Activated CD4-positive, alpha-beta T cell treated with anti-CD3 and anti-CD28 coated beads for 24 hours (primary cell): ENCODE measurements around the gene TIAM2.
"Not testable (repeated sequence)": the region's sequence is repeated elsewhere in the genome, so short reads cannot be mapped to it uniquely, and the experiment has no call there.

Experiments used
- DNase-seq, 2 donors: peaks; one replicate each; pipeline ENCODE4 v3.0.0-alpha.2; 2020; ENCODE audit warnings: low read depth in 2 of 2

TIAM2 gene

GRCh38 chr6:155230975-155231374, 235.9 kb downstream of the TIAM2 start:
- DNase-seq: not testable (repeated sequence)

- DNase-seq: no peak
These were observed 237.7 kb downstream of the TIAM2 start for GRCh38 chr6:155232848-155233247.

GRCh38 chr6:155234167-155234566, 239.1 kb downstream of the TIAM2 start:
- DNase-seq: no peak

GRCh38 chr6:155234687-155235086, 239.6 kb downstream of the TIAM2 start:
- DNase-seq: no peak

- DNase-seq: no peak
These were observed 240.0 kb downstream of the TIAM2 start for GRCh38 chr6:155235087-155235486.

GRCh38 chr6:155237613-155238012, 242.5 kb downstream of the TIAM2 start:
- no peak for DNase-seq

GRCh38 chr6:155240905-155241600, 245.9 kb downstream of the TIAM2 start:
- DNase-seq: no peak

- no peak for DNase-seq
These were observed 246.9 kb downstream of the TIAM2 start for GRCh38 chr6:155241966-155242365.

- no peak for DNase-seq
These were observed 249.3 kb downstream of the TIAM2 start for GRCh38 chr6:155244434-155244833.

- DNase-seq: no peak
These were observed 250.1 kb downstream of the TIAM2 start for GRCh38 chr6:155245193-155245592.

- DNase-seq: no peak
These were observed 250.7 kb downstream of the TIAM2 start for GRCh38 chr6:155245831-155246230.

GRCh38 chr6:155246825-155247224, 251.7 kb downstream of the TIAM2 start:
- DNase-seq: no peak

- no peak for DNase-seq
These were observed 252.5 kb downstream of the TIAM2 start for GRCh38 chr6:155247618-155248007.

- no peak for DNase-seq
These were observed 253.2 kb downstream of the TIAM2 start for GRCh38 chr6:155248008-155249001.

- DNase-seq: no peak
These were observed 255.7 kb downstream of the TIAM2 start for GRCh38 chr6:155250701-155251381.

- DNase-seq: no peak
These were observed 257.5 kb downstream of the TIAM2 start for GRCh38 chr6:155252581-155252980.

GRCh38 chr6:155253337-155253736, 258.2 kb downstream of the TIAM2 start:
- DNase-seq: no peak

GRCh38 chr6:155254139-155254538, 259.0 kb downstream of the TIAM2 start:
- DNase-seq: no peak

- no peak for DNase-seq
These were observed 261.1 kb downstream of the TIAM2 start for GRCh38 chr6:155256122-155256795.

- no peak for DNase-seq
These were observed 262.7 kb downstream of the TIAM2 start for GRCh38 chr6:155257796-155258195.

GRCh38 chr6:155259204-155259603, 264.1 kb downstream of the TIAM2 start:
- DNase-seq: no peak

- DNase-seq: no peak
These were observed 264.8 kb downstream of the TIAM2 start for GRCh38 chr6:155259897-155260296.
